Vagina (tissue), 2 donors: Measurements from ENCODE around the gene CAPN7. TPM values are rescaled to one million over a fixed set of nuclear protein-coding genes. Genes with fewer than 3 reads are reported as not detected.

Experiments
- DNase-seq, 2 donors: peaks; one replicate each; pipeline ENCODE4 v3.0.0-alpha.2; 2017; ENCODE audit errors: extremely low spot score in 2 of 2
- H3K27ac ChIP-seq: fragments of 200-600 bp; sonication (generic); one replicate; pipeline ENCODE4 v1.5.1; 2019
- H3K27me3 ChIP-seq: fragments of 200-600 bp; sonication (generic); one replicate; pipeline ENCODE4 v1.5.1; 2019
- H3K36me3 ChIP-seq, 2 donors: fragments of 200-600 bp; sonication (generic); one replicate each; pipeline ENCODE4 v1.5.1; 2017 to 2019
- H3K4me1 ChIP-seq: fragments of 200-600 bp; sonication (generic); one replicate; pipeline ENCODE4 v1.5.1; 2019
- H3K4me3 ChIP-seq, 2 donors: fragments of 200-600 bp; sonication (generic); 1 replicate in 1 of 2; 2 replicates in 1 of 2; pipeline ENCODE4 v1.5.1; 2016 to 2019
- H3K9me3 ChIP-seq: fragments of 200-600 bp; sonication (generic); one replicate; pipeline ENCODE4 v1.5.1; 2019
- CTCF ChIP-seq, 3 experiments: fragments of 450-650 bp in 2 of 3; fragments of 200-600 bp in 1 of 3; sonication (generic) in 1 of 3; IDR thresholded peaks; one replicate each; pipeline ENCODE4 v1.5.1; 2017 to 2019; ENCODE audit warnings: antibody characterized with exemption in 3 of 3, mild to moderate bottlenecking in 2 of 3, moderate library complexity in 2 of 3
- POLR2A ChIP-seq, 2 donors: fragments of 450-650 bp; IDR thresholded peaks; one replicate each; pipeline ENCODE4 v1.6.1; 2017; ENCODE audit warnings: antibody characterized with exemption in 2 of 2, mild to moderate bottlenecking in 2 of 2, moderate library complexity in 2 of 2
- POLR2AphosphoS5 ChIP-seq, 2 donors: sonication (generic); formaldehyde crosslinking; IDR thresholded peaks; one replicate each; pipeline ENCODE4 v1.9.0; 2017; ENCODE audit warnings: antibody characterized with exemption in 2 of 2, mild to moderate bottlenecking in 2 of 2, low read depth in 1 of 2; ENCODE audit not compliant: insufficient read depth in 1 of 2
- intact Hi-C: fragments of 100-400 bp; cut with DNase I; formaldehyde crosslinking; loops from one replicate; pipeline ENCODE4 v1.15.1; 2023
- total RNA-seq: library from RNA; depleted of rRNA; stranded (reverse); fragments of >200 nt; gene quantifications from one replicate; pipeline ENCODE4 v1.2.3, GENCODE V29; 2016

Gene CAPN7
- total RNA-seq, 1 donor from 2014 or later, result 72.4 TPM

- DNase-seq, result no peak
- Histone ChIP-seq H3K9me3 (no peaks in the 10 kb centered on the region), H3K36me3 (no peaks in the 10 kb centered on the region), H3K27ac (no peak overlapping the region), H3K4me3 (no peak overlapping the region), H3K27me3 (no peaks in the 10 kb centered on the region), H3K4me1 (peaks cover 17% of the 10 kb centered on the region)
- intact Hi-C loops, result no loop called here
- TF ChIP-seq CTCF (IDR thresholded peaks at IDR 0.05) (no peak), POLR2A (IDR thresholded peaks at IDR 0.05) (no peak), POLR2AphosphoS5 (IDR thresholded peaks at IDR 0.05; ENCODE audit: insufficient read depth in 1 of 2, low read depth in 1 of 2) (no peak)
Observed at GRCh38 chr3:15204005-15204404, 2.0 kb upstream of the CAPN7 start.

GRCh38 chr3:15205482-15205933 is 538 bp upstream of the CAPN7 start:
- H3K9me3 ChIP-seq, result no peaks in the 10 kb centered on the region
- no peak for TF ChIP-seq POLR2A (IDR thresholded peaks at IDR 0.05)
- peak in 1 of 3 experiments; percentile 27 for TF ChIP-seq CTCF (IDR thresholded peaks at IDR 0.05)
- intact Hi-C loops, result no loop called here
- peak overlapping the region; percentile 96 for H3K27ac ChIP-seq
- H3K4me3 ChIP-seq, result peak overlapping the region; percentile 88 to 98
- H3K4me1 ChIP-seq, result peaks cover 32% of the 10 kb centered on the region
- H3K36me3 ChIP-seq, result no peaks in the 10 kb centered on the region
- no peaks in the 10 kb centered on the region for H3K27me3 ChIP-seq
- DNase-seq, result no peak

GRCh38 chr3:15206662-15207576 is 873 bp downstream of the CAPN7 start:
- no peak for DNase-seq
- peaks cover 38% of the 10 kb centered on the region for H3K4me1 ChIP-seq
- peak overlapping the region; percentile 96 for H3K27ac ChIP-seq

GRCh38 chr3:15207836-15208504 is 1.9 kb downstream of the CAPN7 start:
- peak overlapping the region in 1 of 2 donors; percentile 88 for H3K4me3 ChIP-seq
- intact Hi-C loops, result no loop called here
- H3K9me3 ChIP-seq, result no peaks in the 10 kb centered on the region
- peak overlapping the region; percentile 96 for H3K27ac ChIP-seq
- TF ChIP-seq CTCF (IDR thresholded peaks at IDR 0.05) (no peak), POLR2A (IDR thresholded peaks at IDR 0.05) (no peak), POLR2AphosphoS5 (IDR thresholded peaks at IDR 0.05; ENCODE audit: insufficient read depth in 1 of 2, low read depth in 1 of 2) (no peak)
- H3K4me1 ChIP-seq, result peaks cover 42% of the 10 kb centered on the region
- no peaks in the 10 kb centered on the region for H3K27me3 ChIP-seq
- peaks cover 0 to 9% of the 10 kb centered on the region in 2 donors for H3K36me3 ChIP-seq
- DNase-seq, result no peak

More at GRCh38 chr3:15206662-15207576, 873 bp downstream of the CAPN7 start:
- H3K27me3 ChIP-seq, result no peaks in the 10 kb centered on the region
- H3K9me3 ChIP-seq, result no peaks in the 10 kb centered on the region
- H3K4me3 ChIP-seq, result peak overlapping the region; percentile 88 to 98
- TF ChIP-seq POLR2A (IDR thresholded peaks at IDR 0.05) (no peak), CTCF (IDR thresholded peaks at IDR 0.05) (no peak), POLR2AphosphoS5 (IDR thresholded peaks at IDR 0.05; ENCODE audit: insufficient read depth in 1 of 2, low read depth in 1 of 2) (no peak)
- intact Hi-C loops, result no loop called here
- no peaks in the 10 kb centered on the region for H3K36me3 ChIP-seq
